Endodermal cell (in vitro differentiated cells): ENCODE measurements around the gene DDX20. TPM values are rescaled to one million over a fixed set of nuclear protein-coding genes. Genes with fewer than 3 reads are reported as not detected.

ENCODE experiments used
- DNase-seq: peaks from one replicate; pipeline ENCODE4 v3.0.0-alpha.2; 2017
- H3K27ac ChIP-seq: 2 replicates; pipeline ENCODE4 v1.5.1; 2013; ENCODE audit warnings: mild to moderate bottlenecking, low read depth, low read length, moderate library complexity
- H3K27me3 ChIP-seq: 2 replicates; pipeline ENCODE4 v1.6.1; 2013; ENCODE audit warnings: mild to moderate bottlenecking, low read length, moderate library complexity; ENCODE audit not compliant: insufficient read depth, control insufficient read depth, poor library complexity, severe bottlenecking
- H3K36me3 ChIP-seq: 2 replicates; pipeline ENCODE4 v1.7.0; 2013; ENCODE audit warnings: mild to moderate bottlenecking, low read length, moderate library complexity; ENCODE audit not compliant: control insufficient read depth, insufficient read depth
- H3K4me1 ChIP-seq: one replicate; pipeline ENCODE4 v1.7.0; 2013; ENCODE audit warnings: low read length; ENCODE audit not compliant: control insufficient read depth, insufficient read depth
- H3K4me3 ChIP-seq: 2 replicates; pipeline ENCODE4 v1.5.1; 2013; ENCODE audit warnings: mild to moderate bottlenecking, low read length, moderate library complexity
- H3K9ac ChIP-seq: 2 replicates; pipeline ENCODE4 v1.6.1; 2013; ENCODE audit warnings: mild to moderate bottlenecking, low read length, moderate library complexity; ENCODE audit not compliant: poor library complexity, severe bottlenecking; ENCODE audit errors: extremely low read depth
- H3K9me3 ChIP-seq: 2 replicates; pipeline ENCODE4 v1.6.1; 2013; ENCODE audit warnings: mild to moderate bottlenecking, low read length, moderate library complexity; ENCODE audit not compliant: control insufficient read depth
- H3K27ac Mint-ChIP-seq: 2 replicates; pipeline ENCODE4 v1.8.0; 2020; ENCODE audit warnings: mixed read lengths
- H3K27me3 Mint-ChIP-seq: 2 replicates; pipeline ENCODE4 v1.8.0; 2021; ENCODE audit warnings: mild to moderate bottlenecking, mixed read lengths; ENCODE audit not compliant: insufficient read depth
- H3K36me3 Mint-ChIP-seq: 2 replicates; pipeline ENCODE4 v1.8.0; 2020; ENCODE audit warnings: low read depth, mixed read lengths
- H3K4me1 Mint-ChIP-seq: 2 replicates; pipeline ENCODE4 v1.8.0; 2020; ENCODE audit warnings: mixed read lengths
- H3K4me3 Mint-ChIP-seq: 2 replicates; pipeline ENCODE4 v1.8.0; 2020; ENCODE audit warnings: mild to moderate bottlenecking, moderate library complexity, mixed read lengths
- H3K9me3 Mint-ChIP-seq: 2 replicates; pipeline ENCODE4 v1.8.0; 2020; ENCODE audit warnings: mild to moderate bottlenecking, mixed read lengths
- WGBS, 2 experiments: methylation state at CpG; one replicate each; pipeline versions ENCODE4 v1.1.5 to v1.1.7; 2013; ENCODE audit warnings: missing lambda C conversion rate in 2 of 2, mixed read lengths in 1 of 2; ENCODE audit not compliant: insufficient coverage in 1 of 2, insufficient read length in 1 of 2; 5-methylcytosine and 5-hydroxymethylcytosine counted together
- total RNA-seq, 2 donors: library from RNA; stranded (reverse); fragmentation: NEBNext Ultra II Directional in 1 of 2; extraction: Animal tissue kit (Norgen Biotek cat#: 25700) in 1 of 2; gene quantifications; 2 replicates in 1 of 2; 3 replicates in 1 of 2; pipeline ENCODE4 v1.2.1, GENCODE V29; 2021
- TF ChIP-seq, protein P1 (sequence below): fragments of 200-600 bp; sonication (generic); conservative IDR thresholded peaks from 2 replicates; pipeline ENCODE4 v1.5.0; 2021; ENCODE audit warnings: antibody characterized with exemption, mild to moderate bottlenecking

DDX20 gene
- total RNA-seq, 2 donors from 2014 or later: 19.4 to 19.8 TPM

DNA sequence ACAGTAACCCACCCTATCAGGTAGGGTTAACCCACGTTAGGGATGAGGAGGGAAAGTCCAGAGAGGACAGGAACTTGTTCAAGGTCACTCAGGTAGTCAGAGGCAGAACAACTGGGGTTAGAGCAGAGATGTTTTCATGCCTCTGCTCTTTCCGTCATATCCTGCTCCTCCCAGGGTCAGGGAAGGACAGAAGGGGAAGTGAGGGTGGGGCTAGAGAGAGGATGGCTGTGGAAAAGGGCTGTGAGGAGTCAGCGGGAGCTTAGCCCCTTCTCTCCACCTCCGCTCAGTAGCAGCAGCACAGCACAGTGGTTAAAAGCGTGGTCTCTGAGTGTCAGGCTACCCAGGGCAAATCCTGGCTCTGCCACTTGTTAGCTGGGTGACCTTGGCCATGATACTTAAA is 36.5 kb downstream of the DDX20 start:
- H3K36me3 ChIP-seq: no peaks in the 10 kb centered on the region
- H3K27me3 Mint-ChIP-seq: peaks cover 10% of the 10 kb centered on the region
- H3K4me3 ChIP-seq: no peak overlapping the region
- peaks cover 8% of the 10 kb centered on the region for H3K9me3 ChIP-seq
- H3K4me3 Mint-ChIP-seq: no peak overlapping the region
- H3K36me3 Mint-ChIP-seq: no peaks in the 10 kb centered on the region
- H3K27me3 ChIP-seq: peaks cover 16% of the 10 kb centered on the region
- WGBS, 2 experiments: 74 to 82% methylated on average over 5 of the region's 5 CpGs
- H3K9ac ChIP-seq: no peak overlapping the region
- H3K4me1 Mint-ChIP-seq: no peaks in the 10 kb centered on the region
- no peak overlapping the region for H3K27ac ChIP-seq
- TF ChIP-seq, protein P1, sequence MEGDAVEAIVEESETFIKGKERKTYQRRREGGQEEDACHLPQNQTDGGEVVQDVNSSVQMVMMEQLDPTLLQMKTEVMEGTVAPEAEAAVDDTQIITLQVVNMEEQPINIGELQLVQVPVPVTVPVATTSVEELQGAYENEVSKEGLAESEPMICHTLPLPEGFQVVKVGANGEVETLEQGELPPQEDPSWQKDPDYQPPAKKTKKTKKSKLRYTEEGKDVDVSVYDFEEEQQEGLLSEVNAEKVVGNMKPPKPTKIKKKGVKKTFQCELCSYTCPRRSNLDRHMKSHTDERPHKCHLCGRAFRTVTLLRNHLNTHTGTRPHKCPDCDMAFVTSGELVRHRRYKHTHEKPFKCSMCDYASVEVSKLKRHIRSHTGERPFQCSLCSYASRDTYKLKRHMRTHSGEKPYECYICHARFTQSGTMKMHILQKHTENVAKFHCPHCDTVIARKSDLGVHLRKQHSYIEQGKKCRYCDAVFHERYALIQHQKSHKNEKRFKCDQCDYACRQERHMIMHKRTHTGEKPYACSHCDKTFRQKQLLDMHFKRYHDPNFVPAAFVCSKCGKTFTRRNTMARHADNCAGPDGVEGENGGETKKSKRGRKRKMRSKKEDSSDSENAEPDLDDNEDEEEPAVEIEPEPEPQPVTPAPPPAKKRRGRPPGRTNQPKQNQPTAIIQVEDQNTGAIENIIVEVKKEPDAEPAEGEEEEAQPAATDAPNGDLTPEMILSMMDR: no peak
- H3K9me3 Mint-ChIP-seq: no peaks in the 10 kb centered on the region
- H3K4me1 ChIP-seq: no peaks in the 10 kb centered on the region
- no peak overlapping the region for H3K27ac Mint-ChIP-seq
- no peak for DNase-seq

DNA sequence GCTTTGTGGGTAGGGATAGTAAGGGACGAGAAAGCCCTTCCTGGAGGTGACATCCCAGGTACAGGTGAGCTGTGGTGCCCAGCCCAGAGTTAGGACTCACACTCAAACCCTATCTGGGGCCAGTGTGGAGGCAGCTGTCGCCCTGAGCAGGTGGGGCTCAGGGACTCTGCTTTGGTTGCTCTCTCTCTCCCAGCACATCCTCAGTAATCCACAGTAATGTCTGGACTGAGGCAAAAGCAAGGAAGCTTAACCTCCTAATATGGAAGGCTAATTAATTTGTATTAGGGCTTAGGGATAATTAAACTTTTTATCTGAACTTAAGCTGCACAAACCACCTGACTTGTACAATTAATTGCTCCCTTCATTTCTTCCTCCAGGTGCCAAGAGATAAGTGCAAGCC is 38.2 kb downstream of the DDX20 start:
- peaks cover 16% of the 10 kb centered on the region for H3K27me3 ChIP-seq
- no peak overlapping the region for H3K4me3 Mint-ChIP-seq
- no peak for DNase-seq
- H3K27ac Mint-ChIP-seq: no peak overlapping the region
- H3K9me3 ChIP-seq: peaks cover 10% of the 10 kb centered on the region
- no peak overlapping the region for H3K9ac ChIP-seq
- no peak overlapping the region for H3K27ac ChIP-seq
- TF ChIP-seq, protein P1: no peak
- H3K4me1 ChIP-seq: no peaks in the 10 kb centered on the region
- H3K4me3 ChIP-seq: no peak overlapping the region
- no peaks in the 10 kb centered on the region for H3K4me1 Mint-ChIP-seq
- no peaks in the 10 kb centered on the region for H3K36me3 ChIP-seq
- H3K27me3 Mint-ChIP-seq: peaks cover 10% of the 10 kb centered on the region
- H3K9me3 Mint-ChIP-seq: no peaks in the 10 kb centered on the region
- H3K36me3 Mint-ChIP-seq: no peaks in the 10 kb centered on the region
- 60 to 65% methylated on average over 1 to 2 of the region's 2 CpGs for WGBS, 2 experiments

DNA sequence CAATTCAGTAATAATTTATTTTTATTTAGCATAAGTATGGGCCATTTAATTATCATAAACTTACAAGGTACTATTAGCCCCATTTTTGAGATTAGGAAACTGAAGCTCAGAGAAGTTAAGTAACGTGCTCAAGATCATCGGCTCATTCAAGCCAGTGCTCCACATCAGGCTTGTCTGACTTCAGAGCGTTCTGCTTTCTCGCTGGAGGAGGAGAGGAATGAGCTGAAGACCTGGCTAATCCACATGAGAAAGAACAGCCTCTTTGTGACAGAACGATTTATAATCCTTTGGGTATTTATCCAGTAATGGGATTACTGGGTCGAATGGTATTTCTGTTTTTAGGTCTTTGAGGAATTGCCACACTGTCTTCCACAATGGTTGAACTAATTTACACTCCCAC is 39.7 kb downstream of the DDX20 start:
- Histone ChIP-seq H3K9ac (no peak overlapping the region), H3K27me3 (peaks cover 16% of the 10 kb centered on the region), H3K36me3 (no peaks in the 10 kb centered on the region), H3K9me3 (peaks cover 17% of the 10 kb centered on the region), H3K4me1 (no peaks in the 10 kb centered on the region), H3K27ac (no peak overlapping the region), H3K4me3 (no peak overlapping the region)
- Mint-ChIP-seq H3K27ac (no peak overlapping the region), H3K36me3 (no peaks in the 10 kb centered on the region), H3K4me1 (no peaks in the 10 kb centered on the region), H3K9me3 (peaks cover 3% of the 10 kb centered on the region), H3K4me3 (no peak overlapping the region), H3K27me3 (peaks cover 11% of the 10 kb centered on the region)
- no peak for DNase-seq
- 92 to 97% methylated on average over 6 of the region's 6 CpGs for WGBS, 2 experiments
- TF ChIP-seq, protein P1: no peak
